ENCODE data around the gene TASP1. TPM values are rescaled to one million over a fixed set of nuclear protein-coding genes. Genes with fewer than 3 reads are reported as not detected.

Gene TASP1
- total and polyA plus RNA-seq, 2 donors (not counting 1 experiment from before 2014, with no cell fraction given), result 6.4 to 23.9 TPM

DNA sequence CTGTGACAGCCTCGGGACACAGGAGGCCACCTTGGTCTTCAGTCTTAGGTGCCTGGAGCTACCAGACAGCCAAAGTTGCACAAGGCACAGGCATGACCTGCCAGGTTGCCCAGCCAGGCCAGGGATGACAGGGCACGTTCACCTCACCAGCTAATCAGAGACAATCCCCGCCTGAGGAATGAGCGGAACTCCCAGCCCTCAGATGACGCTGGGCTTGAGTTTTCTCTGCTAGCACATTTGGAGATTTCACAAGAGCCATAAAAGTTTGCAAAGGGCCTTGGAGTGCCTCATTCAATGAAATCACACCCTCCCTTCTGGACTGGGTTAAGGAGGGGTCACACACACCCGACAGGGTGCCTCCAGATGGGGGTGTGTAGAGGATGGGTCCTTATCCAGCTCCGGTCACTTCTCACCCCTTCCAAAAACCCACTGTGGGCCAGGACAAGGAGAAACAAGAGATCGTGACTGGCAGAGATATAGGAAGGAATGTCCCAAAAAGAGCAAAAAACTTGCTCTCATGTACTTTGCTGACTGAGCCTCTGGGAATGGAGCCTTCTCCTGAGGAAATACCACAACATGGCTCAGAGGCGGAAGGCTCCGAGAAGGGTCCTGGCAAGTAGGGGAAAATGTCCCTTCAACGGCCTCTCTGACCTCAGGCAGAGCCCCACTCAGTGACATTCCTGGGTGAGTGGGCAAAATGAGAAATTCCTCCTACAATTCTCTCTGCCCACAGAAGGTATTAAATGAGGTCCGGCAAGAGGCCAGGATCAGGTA is 296.1 kb downstream of the TASP1 start:
- Mint-ChIP-seq H3K27ac (no peak overlapping the region), H3K4me1 (no peaks in the 10 kb centered on the region), H3K27me3 (no peaks in the 10 kb centered on the region), H3K4me3 (no peak overlapping the region), H3K9me3 (ENCODE audit: insufficient read depth) (no peaks in the 10 kb centered on the region)
- Histone ChIP-seq H3K4me2 (replicated peaks; ENCODE audit: low read depth, low read length, poor library complexity, severe bottlenecking) (no peak overlapping the region), H4K20me1 (ENCODE audit: control insufficient read depth, insufficient read depth, low read length, poor library complexity, severe bottlenecking) (no peaks in the 10 kb centered on the region), H2AFZ (ENCODE audit: insufficient read depth, low read depth, low read length, poor library complexity, severe bottlenecking) (no peak overlapping the region), H3K27me3 (replicated peaks in 1 of 4; ENCODE audit: control extremely low read depth in 1 of 4, control insufficient read depth in 3 of 4, insufficient read depth in 4 of 4, low read length in 3 of 4) (no peaks in the 10 kb centered on the region), H3K9ac (ENCODE audit: low read length) (no peak overlapping the region), H3K36me3 (replicated peaks in 1 of 2; ENCODE audit: control extremely low read depth in 1 of 2, control insufficient read depth in 1 of 2, extremely low read depth in 1 of 2, insufficient read depth in 2 of 2, low read length in 1 of 2) (no peaks in the 10 kb centered on the region), H3K9me3 (ENCODE audit: control extremely low read depth in 1 of 3, control insufficient read depth in 2 of 3, insufficient read depth in 1 of 3, low read length in 2 of 3) (peaks cover 0 to 1% (median 0%) of the 10 kb centered on the region in 3 donors), H3K4me3 (ENCODE audit: control extremely low read depth in 1 of 5, extremely low read depth in 1 of 5, insufficient read depth in 1 of 5, low read depth in 2 of 5, low read length in 4 of 5) (no peak overlapping the region), H3K4me1 (ENCODE audit: control insufficient read depth in 2 of 2, insufficient read depth in 2 of 2, low read length in 2 of 2) (no peaks in the 10 kb centered on the region), H3K27ac (ENCODE audit: low read length in 2 of 2) (no peak overlapping the region), H3K79me2 (ENCODE audit: control insufficient read depth, insufficient read depth, low read length) (no peaks in the 10 kb centered on the region)
- intact Hi-C loops (cut with micrococcal nuclease), result no loop called here
- ChIA-PET POLR2A (no interaction called here), CTCF (no interaction called here)
- DNase-seq (no peak), ATAC-seq (ENCODE audit: low read depth) (no peak)
- no peak for TF ChIP-seq EZH2 (IDR thresholded peaks at IDR 0.05; ENCODE audit: borderline replicate concordance, insufficient read depth, low read depth, low read length, poor library complexity, severe bottlenecking)
- TF ChIP-seq, protein P1, sequence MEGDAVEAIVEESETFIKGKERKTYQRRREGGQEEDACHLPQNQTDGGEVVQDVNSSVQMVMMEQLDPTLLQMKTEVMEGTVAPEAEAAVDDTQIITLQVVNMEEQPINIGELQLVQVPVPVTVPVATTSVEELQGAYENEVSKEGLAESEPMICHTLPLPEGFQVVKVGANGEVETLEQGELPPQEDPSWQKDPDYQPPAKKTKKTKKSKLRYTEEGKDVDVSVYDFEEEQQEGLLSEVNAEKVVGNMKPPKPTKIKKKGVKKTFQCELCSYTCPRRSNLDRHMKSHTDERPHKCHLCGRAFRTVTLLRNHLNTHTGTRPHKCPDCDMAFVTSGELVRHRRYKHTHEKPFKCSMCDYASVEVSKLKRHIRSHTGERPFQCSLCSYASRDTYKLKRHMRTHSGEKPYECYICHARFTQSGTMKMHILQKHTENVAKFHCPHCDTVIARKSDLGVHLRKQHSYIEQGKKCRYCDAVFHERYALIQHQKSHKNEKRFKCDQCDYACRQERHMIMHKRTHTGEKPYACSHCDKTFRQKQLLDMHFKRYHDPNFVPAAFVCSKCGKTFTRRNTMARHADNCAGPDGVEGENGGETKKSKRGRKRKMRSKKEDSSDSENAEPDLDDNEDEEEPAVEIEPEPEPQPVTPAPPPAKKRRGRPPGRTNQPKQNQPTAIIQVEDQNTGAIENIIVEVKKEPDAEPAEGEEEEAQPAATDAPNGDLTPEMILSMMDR (IDR thresholded peaks at IDR 0.05), result no peak
- 93% methylated on average over 6 of the region's 12 CpGs for WGBS (ENCODE audit: insufficient coverage)

- ChIA-PET POLR2A (no interaction called here), CTCF (no interaction called here)
- H4K20me1 ChIP-seq (ENCODE audit: control insufficient read depth, insufficient read depth, low read length, poor library complexity, severe bottlenecking), result no peaks in the 10 kb centered on the region
- H3K36me3 ChIP-seq (replicated peaks in 1 of 2; ENCODE audit: control extremely low read depth in 1 of 2, control insufficient read depth in 1 of 2, extremely low read depth in 1 of 2, insufficient read depth in 2 of 2, low read length in 1 of 2), result no peaks in the 10 kb centered on the region
- no peak overlapping the region for H3K4me2 ChIP-seq (replicated peaks; ENCODE audit: low read depth, low read length, poor library complexity, severe bottlenecking)
- 87% methylated on average over 9 of the region's 9 CpGs for WGBS (ENCODE audit: insufficient coverage)
- Mint-ChIP-seq H3K27me3 (no peaks in the 10 kb centered on the region), H3K27ac (no peak overlapping the region), H3K4me3 (no peak overlapping the region), H3K9me3 (ENCODE audit: insufficient read depth) (no peaks in the 10 kb centered on the region), H3K4me1 (no peaks in the 10 kb centered on the region)
- no peak overlapping the region for H3K27ac ChIP-seq (ENCODE audit: low read length in 2 of 2)
- DNase-seq, result no peak
- H3K79me2 ChIP-seq (ENCODE audit: control insufficient read depth, insufficient read depth, low read length), result no peaks in the 10 kb centered on the region
- H3K4me1 ChIP-seq (ENCODE audit: control insufficient read depth in 2 of 2, insufficient read depth in 2 of 2, low read length in 2 of 2), result no peaks in the 10 kb centered on the region
- H3K4me3 ChIP-seq (ENCODE audit: control extremely low read depth in 1 of 5, extremely low read depth in 1 of 5, insufficient read depth in 1 of 5, low read depth in 2 of 5, low read length in 4 of 5), result no peak overlapping the region
- intact Hi-C loops (cut with micrococcal nuclease), result no loop called here
- H3K9ac ChIP-seq (ENCODE audit: low read length), result no peak overlapping the region
- no peak overlapping the region for H2AFZ ChIP-seq (ENCODE audit: insufficient read depth, low read depth, low read length, poor library complexity, severe bottlenecking)
- H3K27me3 ChIP-seq (replicated peaks in 1 of 4; ENCODE audit: control extremely low read depth in 1 of 4, control insufficient read depth in 3 of 4, insufficient read depth in 4 of 4, low read length in 3 of 4), result no peaks in the 10 kb centered on the region
- H3K9me3 ChIP-seq (ENCODE audit: control extremely low read depth in 1 of 3, control insufficient read depth in 2 of 3, insufficient read depth in 1 of 3, low read length in 2 of 3), result peaks cover 0 to 1% (median 0%) of the 10 kb centered on the region in 3 donors
- ATAC-seq (ENCODE audit: low read depth), result no peak
- TF ChIP-seq, protein P1 (IDR thresholded peaks at IDR 0.05), result no peak
- TF ChIP-seq EZH2 (IDR thresholded peaks at IDR 0.05; ENCODE audit: borderline replicate concordance, insufficient read depth, low read depth, low read length, poor library complexity, severe bottlenecking), result no peak
Observed at GRCh38 chr20:13341737-13342393, 296.9 kb downstream of the TASP1 start.

Data from B cell (primary cell).